H9 (cell line): ENCODE results near the gene RRAD. TPM values are rescaled to one million over a fixed set of nuclear protein-coding genes. Genes with fewer than 3 reads are reported as not detected.

Experiments used
- DNase-seq: peaks from one replicate; pipeline ENCODE4 v3.0.0-alpha.2; 2017
- H2AFZ ChIP-seq: one replicate; pipeline ENCODE4 v1.6.1; 2013; ENCODE audit warnings: mild to moderate bottlenecking, low read length, control low read depth, moderate library complexity
- H2AK5ac ChIP-seq: 2 replicates; pipeline ENCODE4 v1.6.1; 2013; ENCODE audit warnings: low read length, control low read depth, mixed read lengths; ENCODE audit not compliant: insufficient read length
- H2BK120ac ChIP-seq: one replicate; pipeline ENCODE4 v1.6.1; 2013; ENCODE audit warnings: low read depth, mild to moderate bottlenecking, low read length, control low read depth, inconsistent platforms; ENCODE audit not compliant: poor library complexity, severe bottlenecking
- H2BK12ac ChIP-seq: 2 replicates; pipeline ENCODE4 v1.6.1; 2013; ENCODE audit warnings: low read length, control low read depth, mixed read lengths, low read depth; ENCODE audit not compliant: insufficient read length
- H2BK15ac ChIP-seq: 2 replicates; pipeline ENCODE4 v1.6.1; 2013; ENCODE audit warnings: low read depth, low read length, control low read depth
- H2BK20ac ChIP-seq: one replicate; pipeline ENCODE4 v1.6.1; 2013; ENCODE audit warnings: low read depth, mild to moderate bottlenecking, low read length, control low read depth, inconsistent platforms; ENCODE audit not compliant: poor library complexity, severe bottlenecking
- H2BK5ac ChIP-seq: 2 replicates; pipeline ENCODE4 v1.6.1; 2013; ENCODE audit warnings: low read length, control low read depth, mixed read lengths; ENCODE audit not compliant: insufficient read length
- H3K14ac ChIP-seq: 2 replicates; pipeline ENCODE4 v1.6.1; 2013; ENCODE audit warnings: low read length, control low read depth; ENCODE audit not compliant: insufficient read depth
- H3K18ac ChIP-seq: 2 replicates; pipeline ENCODE4 v1.6.1; 2013; ENCODE audit warnings: low read depth, mild to moderate bottlenecking, mixed read lengths, low read length, control low read depth; ENCODE audit not compliant: insufficient read length
- H3K23ac ChIP-seq: 2 replicates; pipeline ENCODE4 v1.6.1; 2013; ENCODE audit warnings: low read length, control low read depth, mixed read lengths, low read depth; ENCODE audit not compliant: insufficient read length
- H3K23me2 ChIP-seq: 2 replicates; pipeline ENCODE4 v1.6.1; 2013; ENCODE audit warnings: low read depth, mild to moderate bottlenecking, mixed read lengths, low read length, control low read depth; ENCODE audit not compliant: insufficient read length, poor library complexity, severe bottlenecking
- H3K27ac ChIP-seq: 2 replicates; pipeline ENCODE4 v1.5.1; 2013; ENCODE audit warnings: low read length, control low read depth, mixed read lengths, low read depth; ENCODE audit not compliant: insufficient read length
- H3K27me3 ChIP-seq: 2 replicates; pipeline ENCODE4 v1.6.1; 2013; ENCODE audit warnings: low read length, control low read depth, inconsistent platforms; ENCODE audit not compliant: insufficient read depth
- H3K4ac ChIP-seq: 2 replicates; pipeline ENCODE4 v1.6.1; 2013; ENCODE audit warnings: low read depth, mild to moderate bottlenecking, control low read depth, inconsistent platforms, low read length, moderate library complexity
- H3K4me1 ChIP-seq: 2 replicates; pipeline ENCODE4 v1.6.1; 2013; ENCODE audit warnings: low read length, control low read depth, inconsistent platforms; ENCODE audit not compliant: insufficient read depth
- H3K4me2 ChIP-seq: 2 replicates; pipeline ENCODE4 v1.6.1; 2013; ENCODE audit warnings: low read length, control low read depth, mixed read lengths; ENCODE audit not compliant: insufficient read length, insufficient read depth
- H3K56ac ChIP-seq: 2 replicates; pipeline ENCODE4 v1.6.1; 2013; ENCODE audit warnings: low read depth, mild to moderate bottlenecking, mixed read lengths, low read length, control low read depth; ENCODE audit not compliant: insufficient read length
- H3K79me1 ChIP-seq: 2 replicates; pipeline ENCODE4 v1.6.1; 2013; ENCODE audit warnings: low read depth, mild to moderate bottlenecking, moderate library complexity, low read length, control low read depth, inconsistent platforms; ENCODE audit not compliant: insufficient read depth, poor library complexity, severe bottlenecking
- H3K79me2 ChIP-seq: 2 replicates; pipeline ENCODE4 v1.6.1; 2013; ENCODE audit warnings: low read length, control low read depth, inconsistent platforms; ENCODE audit not compliant: insufficient read depth
- H3K9ac ChIP-seq: 2 replicates; pipeline ENCODE4 v1.6.1; 2013; ENCODE audit warnings: low read length, control low read depth, mixed read lengths; ENCODE audit not compliant: insufficient read length; ENCODE audit errors: extremely low read depth
- H3K9me3 ChIP-seq: one replicate; pipeline ENCODE4 v1.6.1; 2013; ENCODE audit warnings: low read depth, low read length, inconsistent platforms; ENCODE audit not compliant: control insufficient read depth
- H3T11ph ChIP-seq: one replicate; pipeline ENCODE4 v1.6.1; 2013; ENCODE audit warnings: mild to moderate bottlenecking, low read length, control low read depth, inconsistent platforms
- H4K20me1 ChIP-seq: one replicate; pipeline ENCODE4 v1.6.1; 2013; ENCODE audit not compliant: control insufficient read depth, insufficient read length, insufficient read depth
- H4K5ac ChIP-seq: 2 replicates; pipeline ENCODE4 v1.6.1; 2013; ENCODE audit warnings: low read depth, mild to moderate bottlenecking, mixed read lengths, low read length, control low read depth; ENCODE audit not compliant: insufficient read length
- H4K8ac ChIP-seq: replicated peaks from 2 replicates; pipeline ENCODE4 v1.6.1; 2013; ENCODE audit warnings: low read length, control low read depth, mixed read lengths, low read depth; ENCODE audit not compliant: insufficient read length
- H4K91ac ChIP-seq: 2 replicates; pipeline ENCODE4 v1.6.1; 2013; ENCODE audit warnings: low read depth, mild to moderate bottlenecking, moderate library complexity, mixed read lengths, low read length, control low read depth; ENCODE audit not compliant: insufficient read length
- H3K27ac Mint-ChIP-seq, 3 experiments: 2 replicates in 2 of 3; 3 replicates in 1 of 3; pipeline ENCODE4 v1.8.0; 2020 to 2021; ENCODE audit warnings: mixed read lengths in 3 of 3, mild to moderate bottlenecking in 1 of 3, moderate library complexity in 1 of 3
- H3K27me3 Mint-ChIP-seq: 2 replicates; pipeline ENCODE4 v1.8.0; 2021; ENCODE audit warnings: low read depth, mild to moderate bottlenecking, moderate library complexity, mixed read lengths
- H3K36me3 Mint-ChIP-seq, 3 experiments: 2 replicates in 2 of 3; 3 replicates in 1 of 3; pipeline ENCODE4 v1.8.0; 2020 to 2021; ENCODE audit warnings: low read depth in 3 of 3, mixed read lengths in 3 of 3; ENCODE audit not compliant: insufficient read depth in 1 of 3
- H3K4me1 Mint-ChIP-seq, 2 experiments: 2 replicates each; pipeline ENCODE4 v1.8.0; 2020; ENCODE audit warnings: mixed read lengths in 2 of 2
- H3K4me3 Mint-ChIP-seq, 2 experiments: 2 replicates in 1 of 2; 3 replicates in 1 of 2; pipeline ENCODE4 v1.8.0; 2020 to 2021; ENCODE audit warnings: mild to moderate bottlenecking in 2 of 2, mixed read lengths in 2 of 2, moderate library complexity in 1 of 2
- H3K9me3 Mint-ChIP-seq, 2 experiments: 2 replicates in 1 of 2; 3 replicates in 1 of 2; pipeline ENCODE4 v1.8.0; 2020; ENCODE audit warnings: mild to moderate bottlenecking in 2 of 2, mixed read lengths in 2 of 2, moderate library complexity in 1 of 2
- CTCF ChIP-seq: fragments of 200-600 bp; sonication (generic); conservative IDR thresholded peaks from 3 replicates; pipeline ENCODE4 v1.8.0; 2021; ENCODE audit warnings: antibody characterized with exemption, mild to moderate bottlenecking
- WGBS: extraction: QIAGEN DNeasy Blood & Tissue Kit; methylation state at CpG from one replicate; pipeline ENCODE4 v1.1.7; 2013; ENCODE audit warnings: missing lambda C conversion rate, low lambda C conversion rate, mixed read lengths; ENCODE audit not compliant: insufficient read length; ENCODE audit errors: extremely low coverage; 5-methylcytosine and 5-hydroxymethylcytosine counted together
- total RNA-seq: library from RNA; stranded (reverse); gene quantifications from 2 replicates; pipeline ENCODE4 v1.2.1, GENCODE V29; 2021

RRAD gene
- total RNA-seq, 1 experiment from 2014 or later = 0.72 TPM

GRCh38 chr16:66923247-66923731, 2.0 kb downstream of the RRAD start:
- no peak overlapping the region for H2BK15ac ChIP-seq
- no peak overlapping the region for H3K4me3 Mint-ChIP-seq
- no peak overlapping the region for H3K56ac ChIP-seq
- H3K4ac ChIP-seq = no peak overlapping the region
- H3K4me1 Mint-ChIP-seq = peaks cover 12 to 15% of the 10 kb centered on the region in 2 experiments
- no peak overlapping the region for H3T11ph ChIP-seq
- H3K4me1 ChIP-seq = no peaks in the 10 kb centered on the region
- peaks cover 15% of the 10 kb centered on the region; the same call in 1 of the 2 replicates for H3K27me3 ChIP-seq
- H2BK12ac ChIP-seq = no peak overlapping the region
- no peak overlapping the region for H4K91ac ChIP-seq
- H2AK5ac ChIP-seq = no peak overlapping the region
- H2BK5ac ChIP-seq = no peak overlapping the region
- no peak for DNase-seq
- no peak overlapping the region for H2BK20ac ChIP-seq
- no peak overlapping the region for H3K27ac ChIP-seq
- no peak for TF ChIP-seq CTCF
- H3K23ac ChIP-seq = no peak overlapping the region
- no CpG with 5 or more reads among the region's 18 CpGs for WGBS
- H3K18ac ChIP-seq = no peak overlapping the region
- peaks cover 75% of the 10 kb centered on the region for H3K27me3 Mint-ChIP-seq
- H3K4me2 ChIP-seq = no peak overlapping the region
- no peak overlapping the region for H4K8ac ChIP-seq
- H3K79me2 ChIP-seq = no peaks in the 10 kb centered on the region
- no peak overlapping the region for H3K9ac ChIP-seq
- H2BK120ac ChIP-seq = no peak overlapping the region
- H2AFZ ChIP-seq = no peak overlapping the region
- no peaks in the 10 kb centered on the region for H3K9me3 ChIP-seq
- no peaks in the 10 kb centered on the region for H3K36me3 Mint-ChIP-seq
- no peaks in the 10 kb centered on the region for H3K79me1 ChIP-seq
- no peak overlapping the region for H4K5ac ChIP-seq
- H3K14ac ChIP-seq = no peak overlapping the region
- H3K9me3 Mint-ChIP-seq = no peaks in the 10 kb centered on the region; a peak in 1 of 5 replicates
- H4K20me1 ChIP-seq = no peaks in the 10 kb centered on the region
- no peak overlapping the region for H3K27ac Mint-ChIP-seq
- H3K23me2 ChIP-seq = peaks cover 5% of the 10 kb centered on the region
